ENCODE results near the gene XRCC5.

Gene XRCC5

DNA sequence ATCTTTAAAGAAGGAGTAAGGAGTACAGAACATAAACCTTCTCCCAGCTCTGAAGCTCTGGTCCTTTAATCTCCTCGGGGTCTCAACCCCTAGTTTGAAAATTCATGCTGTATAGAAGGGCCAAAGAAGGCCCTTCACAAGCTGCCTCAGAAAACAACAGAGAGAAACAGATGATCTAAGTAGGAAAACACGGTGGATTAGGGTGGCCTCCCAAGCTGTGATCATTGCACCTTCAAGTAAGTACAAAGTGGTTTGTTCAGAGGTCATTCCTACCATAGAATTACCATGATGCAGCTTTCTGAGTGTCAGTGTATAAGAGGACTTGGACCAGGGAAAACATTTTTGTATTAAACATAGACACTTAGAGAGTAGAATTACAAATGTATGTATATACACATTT is 16.5 kb upstream of the XRCC5 start:
- Histone ChIP-seq H3K4me2 (ENCODE audit: low read length) (no peak overlapping the region), H2AFZ (no peak overlapping the region), H3K9ac (no peak overlapping the region), H3K27ac (no peak overlapping the region), H3K9me3 (ENCODE audit: control insufficient read depth, low read length) (no peaks in the 10 kb centered on the region), H3K27me3 (ENCODE audit: control insufficient read depth, insufficient read depth, low read length) (no peaks in the 10 kb centered on the region), H3K4me3 (ENCODE audit: low read depth, low read length) (no peak overlapping the region), H3K79me2 (no peaks in the 10 kb centered on the region), H3K36me3 (ENCODE audit: control insufficient read depth, insufficient read depth, low read length) (no peaks in the 10 kb centered on the region), H3K4me1 (no peaks in the 10 kb centered on the region)
- no peak for TF ChIP-seq CTCF (IDR thresholded peaks at IDR 0.05)

DNA sequence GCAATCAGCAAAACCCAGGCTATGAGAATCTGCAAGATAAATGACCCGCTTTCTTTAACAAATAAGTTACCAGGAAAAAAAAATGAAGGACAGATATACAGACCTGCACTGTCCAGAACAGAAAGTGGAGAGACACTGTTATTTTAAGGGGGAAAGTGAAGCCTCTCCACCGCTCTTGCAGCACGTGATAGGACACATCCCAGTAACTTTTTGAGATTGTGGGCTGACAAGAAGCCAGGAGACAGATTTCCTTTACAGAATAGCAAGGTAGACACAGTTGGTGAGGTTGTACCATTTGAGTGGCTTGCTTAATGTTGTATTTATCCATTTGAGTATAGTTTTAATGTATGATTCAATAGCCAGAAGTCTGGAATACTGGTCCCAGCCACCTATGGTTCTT is 14.4 kb upstream of the XRCC5 start:
- Histone ChIP-seq H3K4me3 (ENCODE audit: low read depth, low read length) (no peak overlapping the region), H3K4me2 (ENCODE audit: low read length) (no peak overlapping the region), H3K27ac (no peak overlapping the region), H3K27me3 (ENCODE audit: control insufficient read depth, insufficient read depth, low read length) (no peaks in the 10 kb centered on the region), H3K4me1 (no peaks in the 10 kb centered on the region), H3K9me3 (ENCODE audit: control insufficient read depth, low read length) (no peaks in the 10 kb centered on the region), H3K9ac (no peak overlapping the region), H2AFZ (no peak overlapping the region), H3K79me2 (no peaks in the 10 kb centered on the region), H3K36me3 (ENCODE audit: control insufficient read depth, insufficient read depth, low read length) (no peaks in the 10 kb centered on the region)
- TF ChIP-seq CTCF (IDR thresholded peaks at IDR 0.05), result no peak

DNA sequence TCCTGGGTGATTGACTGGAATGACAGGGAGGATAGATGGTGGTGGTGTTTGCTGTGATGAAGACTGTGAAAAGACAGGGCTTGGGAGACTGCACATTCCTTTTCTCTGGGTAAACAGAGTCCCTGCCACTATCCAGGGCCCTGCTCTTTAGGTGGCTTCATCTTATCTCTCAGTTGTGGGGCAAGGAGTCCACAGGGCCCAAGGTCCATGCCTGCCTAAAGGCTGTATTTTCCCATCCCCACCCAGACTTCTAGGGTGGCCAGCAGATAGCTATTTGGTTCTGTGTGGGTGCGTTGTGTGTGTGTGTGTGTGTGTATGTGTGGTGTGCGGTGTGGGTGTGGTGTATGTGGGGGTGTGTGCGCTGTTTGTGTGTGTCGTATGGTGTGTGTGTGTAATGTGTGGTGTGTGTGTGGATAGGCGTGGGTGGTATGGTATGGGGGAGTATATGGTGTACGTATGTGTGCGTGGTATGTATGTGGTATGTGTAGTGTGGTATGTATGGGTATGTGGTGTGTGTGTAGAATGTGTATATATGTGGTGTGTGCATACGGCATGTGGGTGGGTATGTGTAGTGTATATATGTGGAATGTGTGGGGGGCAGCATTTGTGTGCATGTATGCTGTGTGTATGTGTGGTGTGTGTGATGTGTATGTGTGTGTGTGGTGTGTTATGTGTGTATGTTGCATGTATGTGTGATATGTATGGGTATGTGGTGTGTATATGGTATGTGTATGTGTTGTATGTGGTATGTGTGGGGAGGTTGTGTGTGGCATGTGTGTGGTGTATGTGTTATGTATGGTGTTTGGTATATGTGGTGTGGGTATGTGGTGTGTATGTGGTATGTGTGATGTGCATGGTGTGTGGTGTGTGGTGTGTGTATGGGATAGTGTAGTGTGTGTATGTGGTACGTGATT is 10.5 kb upstream of the XRCC5 start:
- H3K36me3 ChIP-seq (ENCODE audit: control insufficient read depth, insufficient read depth, low read length), result no peaks in the 10 kb centered on the region
- H3K27ac ChIP-seq, result no peak overlapping the region
- no peak overlapping the region for H3K4me2 ChIP-seq (ENCODE audit: low read length)
- no peak overlapping the region for H2AFZ ChIP-seq
- H3K9me3 ChIP-seq (ENCODE audit: control insufficient read depth, low read length), result no peaks in the 10 kb centered on the region
- no peak for TF ChIP-seq CTCF (IDR thresholded peaks at IDR 0.05)
- H3K79me2 ChIP-seq, result no peaks in the 10 kb centered on the region
- H3K4me1 ChIP-seq, result no peaks in the 10 kb centered on the region
- no peak overlapping the region for H3K4me3 ChIP-seq (ENCODE audit: low read depth, low read length)
- H3K27me3 ChIP-seq (ENCODE audit: control insufficient read depth, insufficient read depth, low read length), result no peaks in the 10 kb centered on the region
- no peak overlapping the region for H3K9ac ChIP-seq

GRCh38 chr2:216101109-216101508 is 8.0 kb upstream of the XRCC5 start:
- H3K27ac ChIP-seq, result no peak overlapping the region
- H3K79me2 ChIP-seq, result no peaks in the 10 kb centered on the region
- H3K4me1 ChIP-seq, result no peaks in the 10 kb centered on the region
- no peaks in the 10 kb centered on the region for H3K36me3 ChIP-seq (ENCODE audit: control insufficient read depth, insufficient read depth, low read length)
- H3K27me3 ChIP-seq (ENCODE audit: control insufficient read depth, insufficient read depth, low read length), result no peaks in the 10 kb centered on the region
- no peak overlapping the region for H3K4me2 ChIP-seq (ENCODE audit: low read length)
- H2AFZ ChIP-seq, result no peak overlapping the region
- H3K9me3 ChIP-seq (ENCODE audit: control insufficient read depth, low read length), result no peaks in the 10 kb centered on the region
- no peak overlapping the region for H3K4me3 ChIP-seq (ENCODE audit: low read depth, low read length)
- TF ChIP-seq CTCF (IDR thresholded peaks at IDR 0.05), result no peak
- H3K9ac ChIP-seq, result no peak overlapping the region

GRCh38 chr2:216103213-216103612 is 5.9 kb upstream of the XRCC5 start:
- H3K36me3 ChIP-seq (ENCODE audit: control insufficient read depth, insufficient read depth, low read length), result no peaks in the 10 kb centered on the region
- no peak for TF ChIP-seq CTCF (IDR thresholded peaks at IDR 0.05)
- H3K4me2 ChIP-seq (ENCODE audit: low read length), result no peak overlapping the region

More at GRCh38 chr2:216103213-216103612, 5.9 kb upstream of the XRCC5 start:
- H3K9me3 ChIP-seq (ENCODE audit: control insufficient read depth, low read length), result no peaks in the 10 kb centered on the region
- H3K79me2 ChIP-seq, result no peaks in the 10 kb centered on the region
- no peak overlapping the region for H3K27ac ChIP-seq
- H3K27me3 ChIP-seq (ENCODE audit: control insufficient read depth, insufficient read depth, low read length), result no peaks in the 10 kb centered on the region
- no peak overlapping the region for H2AFZ ChIP-seq
- no peak overlapping the region for H3K9ac ChIP-seq
- H3K4me3 ChIP-seq (ENCODE audit: low read depth, low read length), result no peak overlapping the region
- no peaks in the 10 kb centered on the region for H3K4me1 ChIP-seq
